HG02885 (cell line): ENCODE data around the gene SFPQ.
"Not testable (repeated sequence)": the region's sequence is repeated elsewhere in the genome, so short reads cannot be mapped to it uniquely, and the experiment has no call there.

Source experiments
- ATAC-seq: cut with Tn5 transposase; IDR thresholded peaks from one replicate; pipeline ENCODE4 v1.9.1; 2021; ENCODE audit warnings: mild to moderate bottlenecking; ENCODE audit not compliant: unreplicated experiment, poor library complexity

The SFPQ gene

DNA sequence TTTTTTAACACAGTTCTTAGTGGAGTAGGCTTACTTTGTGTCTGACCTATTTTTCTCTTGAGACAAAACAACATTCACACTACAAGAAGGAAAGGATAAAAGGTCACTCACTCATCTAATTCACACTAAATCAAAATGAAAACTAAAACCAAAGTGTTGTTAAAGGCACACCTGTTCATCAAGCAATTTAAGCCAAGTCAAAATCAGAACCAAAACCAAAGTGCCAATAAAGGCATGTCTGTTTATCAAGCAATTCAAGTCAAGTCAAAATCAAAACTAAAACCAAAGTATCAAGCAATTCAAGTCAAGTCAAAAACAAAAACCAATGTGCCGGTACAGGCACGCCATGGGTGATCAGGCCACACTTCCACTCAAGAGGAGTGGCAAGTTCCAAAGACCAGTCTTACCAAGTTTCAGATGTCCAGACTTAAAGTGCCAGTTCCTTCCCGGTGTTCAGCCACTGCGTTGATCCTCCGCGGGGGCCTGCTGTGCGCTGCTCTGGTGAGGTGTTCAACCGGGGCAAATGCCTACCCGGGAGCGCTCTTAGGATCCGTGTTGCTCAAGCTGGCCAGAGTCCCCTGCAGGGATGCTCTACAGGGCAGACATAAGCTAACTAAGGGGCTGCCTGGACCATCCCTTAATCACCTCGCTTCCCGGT lies 46.9 kb downstream of the SFPQ start:
- ATAC-seq = not testable (repeated sequence)

DNA sequence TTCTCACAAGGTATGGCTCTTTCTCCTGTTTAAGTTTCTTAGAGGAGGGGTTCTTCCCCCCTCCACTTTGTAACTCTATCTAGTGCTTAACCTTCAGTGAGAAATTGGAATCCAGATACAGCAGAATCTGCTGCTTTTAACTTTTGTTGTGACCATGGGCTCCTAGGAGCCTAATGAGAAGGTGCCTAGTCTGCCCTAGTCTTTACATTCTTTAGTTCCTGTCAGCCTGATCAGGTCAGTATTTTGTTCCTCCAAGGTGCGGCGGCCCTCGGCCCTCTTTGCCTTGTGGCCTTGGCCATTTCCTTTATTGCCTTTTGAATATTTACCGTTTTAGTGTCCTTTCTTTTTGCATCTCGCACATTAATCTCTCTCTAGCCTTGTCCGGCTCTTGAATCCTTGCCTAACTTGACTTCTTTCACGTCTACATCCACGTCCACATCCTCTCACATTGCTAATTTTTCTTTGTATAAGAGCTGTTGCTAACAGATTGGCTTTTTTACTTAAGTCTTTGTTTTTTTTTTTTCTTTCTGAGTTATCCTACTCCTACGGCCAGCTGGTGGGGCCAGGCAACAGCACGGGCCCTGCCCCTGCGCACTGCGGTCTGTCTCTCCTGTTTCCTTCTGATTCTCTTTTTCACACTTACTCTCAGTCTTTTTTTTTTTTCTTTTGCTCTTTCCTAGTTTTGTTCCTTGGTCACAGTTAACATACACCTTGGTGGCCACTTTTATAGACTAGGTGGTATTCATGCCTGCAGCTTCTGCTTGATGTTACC lies 49.0 kb downstream of the SFPQ start:
- no peak for ATAC-seq

DNA sequence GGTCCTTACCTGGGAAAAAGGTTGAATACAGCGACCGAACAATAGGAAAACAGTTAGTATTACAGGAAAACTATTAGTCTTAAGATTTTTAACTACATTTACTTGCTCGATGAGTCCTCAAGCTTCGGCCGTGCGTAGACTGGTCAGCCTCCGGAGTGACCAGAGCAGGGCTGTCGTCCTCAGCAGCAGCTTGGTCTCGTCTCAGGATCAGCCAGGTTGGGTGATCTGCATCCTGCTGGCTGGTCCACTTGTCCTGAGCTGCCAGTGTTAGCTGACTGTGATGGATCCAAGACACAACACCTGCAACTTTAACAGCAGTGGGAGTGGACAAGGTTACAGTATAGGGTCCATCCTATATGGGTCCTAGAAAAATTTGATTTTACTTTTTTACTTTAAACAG lies 50.2 kb downstream of the SFPQ start:
- ATAC-seq = not testable (repeated sequence)

DNA sequence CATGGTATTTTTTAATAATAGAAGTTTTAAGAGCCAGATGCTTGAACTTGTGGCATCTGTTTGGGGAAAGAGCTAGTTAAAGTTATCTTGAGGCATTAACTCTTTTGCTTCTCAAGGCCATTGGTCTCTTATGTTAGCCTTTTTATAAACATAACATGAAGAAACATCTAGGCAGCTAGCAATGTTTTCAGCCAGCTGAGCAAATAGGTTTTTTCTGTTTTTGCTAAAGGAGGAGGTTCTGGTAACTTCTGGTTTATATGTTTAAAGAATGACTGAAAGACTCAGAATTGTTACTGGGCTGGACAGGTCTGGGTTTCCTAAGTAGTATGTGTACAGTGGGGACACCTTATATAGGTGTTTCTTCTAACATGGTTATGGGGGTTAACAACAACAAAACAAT lies 50.7 kb downstream of the SFPQ start:
- not testable (repeated sequence) for ATAC-seq

DNA sequence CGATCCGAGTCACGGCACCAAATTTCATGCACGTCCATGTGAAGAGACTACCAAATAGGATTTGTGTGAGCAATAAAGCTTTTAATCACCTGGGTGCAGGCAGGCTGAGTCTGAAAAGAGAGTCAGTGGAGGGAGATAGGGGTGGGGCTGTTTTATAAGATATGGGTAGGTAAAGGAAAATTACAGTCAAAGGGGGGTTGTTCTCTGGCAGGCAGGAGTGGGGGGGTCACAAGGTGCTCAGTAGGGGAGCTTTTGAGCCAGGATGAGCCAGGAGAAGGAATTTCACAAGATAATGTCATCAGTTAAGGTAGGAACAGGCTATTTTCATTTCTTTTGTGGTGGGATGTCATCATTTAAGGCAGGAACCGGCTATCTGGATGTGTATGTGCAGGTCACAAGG lies 55.4 kb downstream of the SFPQ start:
- ATAC-seq = not testable (repeated sequence)

DNA sequence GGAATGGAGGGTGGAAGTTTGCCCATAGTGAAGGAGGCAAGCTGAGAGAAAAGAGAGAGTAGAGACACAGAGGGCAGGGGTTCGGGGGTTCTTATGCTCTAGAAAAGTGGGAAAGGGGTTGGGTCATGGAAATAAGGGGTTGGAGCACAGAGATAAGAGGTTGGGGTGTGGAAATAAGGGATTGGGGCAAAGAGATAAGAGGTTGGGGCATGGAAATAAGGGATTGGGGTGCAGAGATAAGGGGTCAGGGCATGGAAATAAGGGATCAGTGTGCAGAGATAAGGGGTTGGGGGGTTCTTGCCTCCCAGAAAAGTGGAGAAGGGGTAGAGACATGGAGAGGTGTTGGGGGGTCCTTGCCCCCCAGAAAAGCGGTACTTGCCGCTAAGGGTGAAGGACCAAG lies 56.2 kb downstream of the SFPQ start:
- ATAC-seq = no peak
